ENCODE measurements around the gene CT45A9. TPM values are rescaled to one million over a fixed set of nuclear protein-coding genes. Genes with fewer than 3 reads are reported as not detected.
"Not testable (repeated sequence)": the region's sequence is repeated elsewhere in the genome, so short reads cannot be mapped to it uniquely, and the experiment has no call there.

The CT45A9 gene
- not detected in 2 replicates for total RNA-seq (2014; rRNA removed; shearing (Covaris generic))
- polyA plus RNA-seq (2016; fragmentation: Nextera tagmentation; extraction: Ambion mirVana), result not detected in 2 replicates

DNA sequence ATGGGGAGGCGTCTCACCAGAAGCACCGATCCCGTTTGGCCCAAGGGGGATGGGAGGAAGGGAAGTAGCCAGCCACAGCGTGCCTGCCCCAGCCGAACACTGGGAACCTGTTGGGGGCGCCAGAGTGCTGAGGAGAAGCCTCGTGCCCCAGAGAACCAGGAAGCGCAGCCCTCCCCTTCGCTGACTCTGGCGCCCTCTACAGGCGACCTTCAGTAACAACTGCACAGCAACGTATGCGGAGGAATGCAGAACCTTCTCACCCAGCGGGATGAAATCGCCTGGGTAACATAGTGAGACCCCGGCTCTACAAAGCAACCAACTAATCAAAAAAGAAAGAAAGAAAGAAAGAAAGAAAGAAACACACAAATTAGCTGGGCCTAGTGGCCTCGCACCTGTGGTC lies at the start of gene CT45A9:
CT45A9 (minus strand) TSS at position 101 of the 400 bp plus-strand sequence. CDS start 3,751 bp downstream, outside the sequence.
- H4K20me1 ChIP-seq (ENCODE audit: insufficient read depth); H2AFZ ChIP-seq; H3K27ac ChIP-seq; DNase-seq; H3K36me3 ChIP-seq (ENCODE audit: low read depth); H3K4me3 ChIP-seq; H3F3A ChIP-seq (ENCODE audit: insufficient read depth); H3K9ac ChIP-seq; H3K9me2 ChIP-seq (ENCODE audit: insufficient read depth); H3K9me3 ChIP-seq (ENCODE audit: low read depth); H3K4me1 ChIP-seq (ENCODE audit: insufficient read depth); H3K27me3 ChIP-seq (replicated peaks; ENCODE audit: insufficient read depth); in situ Hi-C loops (cut with MboI); H3K79me2 ChIP-seq (ENCODE audit: insufficient read depth); H3K4me2 ChIP-seq (ENCODE audit: unreplicated experiment): not testable (repeated sequence)
- no CpG with 5 or more reads among the region's 17 CpGs for WGBS, 2 experiments (ENCODE audit: low coverage in 1 of 2, low lambda C conversion rate in 2 of 2, missing lambda C conversion rate in 2 of 2)

DNA sequence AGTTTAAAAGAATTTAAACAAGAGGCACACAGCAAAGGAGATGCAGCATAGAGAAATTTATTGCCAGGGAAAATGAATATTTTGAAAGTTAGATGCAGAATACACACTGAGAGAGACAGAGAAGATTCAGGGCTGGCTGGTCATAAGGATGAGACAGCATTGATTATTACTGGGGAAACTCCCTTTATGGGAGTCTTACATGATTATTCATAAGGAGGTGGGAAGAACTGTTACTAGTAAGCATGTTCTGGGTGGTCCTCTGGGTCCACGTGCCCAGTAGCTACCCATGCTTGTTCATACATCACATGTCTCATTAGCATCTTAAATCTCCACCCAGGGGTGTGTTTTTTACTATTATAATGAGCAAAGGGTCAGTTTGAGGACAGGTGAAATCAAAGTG lies 48.9 kb upstream of the CT45A9 start:
- H3K9me3 ChIP-seq (ENCODE audit: low read depth); H3K27ac ChIP-seq; H3K27me3 ChIP-seq (replicated peaks; ENCODE audit: insufficient read depth); DNase-seq; H3F3A ChIP-seq (ENCODE audit: insufficient read depth); H4K20me1 ChIP-seq (ENCODE audit: insufficient read depth); H3K9me2 ChIP-seq (ENCODE audit: insufficient read depth); in situ Hi-C loops (cut with MboI); H3K79me2 ChIP-seq (ENCODE audit: insufficient read depth); H3K36me3 ChIP-seq (ENCODE audit: low read depth); H2AFZ ChIP-seq; H3K9ac ChIP-seq; H3K4me2 ChIP-seq (ENCODE audit: unreplicated experiment); H3K4me3 ChIP-seq; H3K4me1 ChIP-seq (ENCODE audit: insufficient read depth): not testable (repeated sequence)
- WGBS, 2 experiments (ENCODE audit: low coverage in 1 of 2, low lambda C conversion rate in 2 of 2, missing lambda C conversion rate in 2 of 2), result 6 to 10% methylated on average over 1 of the region's 1 CpG

DNA sequence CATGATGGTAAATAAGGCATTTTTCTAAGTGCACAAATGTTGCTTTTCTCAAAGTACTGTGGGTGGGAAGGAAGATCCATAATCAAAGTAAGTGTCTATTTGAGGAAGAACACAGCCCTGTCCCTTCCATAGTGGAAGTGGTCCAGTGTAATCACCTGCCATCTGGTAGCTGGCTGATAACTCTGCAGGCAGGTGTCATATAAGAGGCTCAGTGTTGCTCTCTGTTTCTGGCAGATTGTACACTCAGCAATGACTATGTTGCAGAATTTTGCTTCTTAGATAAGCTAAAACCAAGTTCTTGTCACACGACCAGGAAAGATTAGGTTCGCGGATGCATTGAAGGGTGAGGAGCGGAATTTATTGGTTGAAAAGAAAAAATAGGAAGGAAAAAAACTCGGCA lies 42.8 kb upstream of the CT45A9 start:
- in situ Hi-C loops (cut with MboI), result no loop called here
- H3K27me3 ChIP-seq (replicated peaks; ENCODE audit: insufficient read depth), result no peaks in the 10 kb centered on the region
- H3K27ac ChIP-seq, result no peak overlapping the region
- no peaks in the 10 kb centered on the region for H3K9me3 ChIP-seq (ENCODE audit: low read depth)
- no peaks in the 10 kb centered on the region for H4K20me1 ChIP-seq (ENCODE audit: insufficient read depth)
- WGBS, 2 experiments (ENCODE audit: low coverage in 1 of 2, low lambda C conversion rate in 2 of 2, missing lambda C conversion rate in 2 of 2), result 59 to 84% methylated on average over 3 to 5 of the region's 5 CpGs
- no peak overlapping the region for H2AFZ ChIP-seq
- H3K4me2 ChIP-seq (ENCODE audit: unreplicated experiment), result no peak overlapping the region
- no peak overlapping the region for H3K4me3 ChIP-seq
- H3F3A ChIP-seq (ENCODE audit: insufficient read depth), result no peaks in the 10 kb centered on the region
- no peaks in the 10 kb centered on the region for H3K36me3 ChIP-seq (ENCODE audit: low read depth)
- TF ChIP-seq EZH2phosphoT487 (IDR thresholded peaks at IDR 0.05; ENCODE audit: insufficient read depth, low read depth) (no peak), EZH2 (IDR thresholded peaks at IDR 0.05; ENCODE audit: insufficient read depth, poor library complexity, severe bottlenecking) (no peak)
- no peak for DNase-seq
- no peaks in the 10 kb centered on the region for H3K4me1 ChIP-seq (ENCODE audit: insufficient read depth)
- H3K79me2 ChIP-seq (ENCODE audit: insufficient read depth), result no peaks in the 10 kb centered on the region
- H3K9me2 ChIP-seq (ENCODE audit: insufficient read depth), result no peaks in the 10 kb centered on the region
- no peak overlapping the region for H3K9ac ChIP-seq

DNA sequence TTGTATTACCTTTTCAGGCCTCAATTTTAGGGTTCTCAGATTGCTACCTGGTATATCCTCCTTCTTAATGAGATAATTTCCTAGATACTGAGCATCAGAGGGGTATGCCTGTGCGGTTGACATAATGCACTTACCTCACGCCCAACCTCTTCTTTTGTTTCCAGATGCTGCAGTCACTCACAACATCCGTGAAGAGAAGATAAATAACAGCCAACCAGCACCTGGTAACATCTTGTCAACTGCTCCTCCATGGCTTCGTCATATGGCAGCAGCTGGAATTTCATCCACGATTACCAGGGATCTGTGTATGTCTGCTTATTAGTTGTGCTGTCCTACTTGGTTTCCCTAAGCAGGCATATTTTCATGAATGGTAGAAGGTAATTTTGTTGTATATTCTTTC lies 38.6 kb upstream of the CT45A9 start:
- WGBS, 2 experiments (ENCODE audit: low coverage in 1 of 2, low lambda C conversion rate in 2 of 2, missing lambda C conversion rate in 2 of 2), result 20% methylated on average over 5 of the region's 5 CpGs

GRCh38 chrX:135893294-135893817 lies 21.7 kb upstream of the CT45A9 start, which contains the start of the genes CT45A10 and SAGE1:
CT45A10 (minus strand) TSS chrX:135893444; CDS start chrX:135885344, 8,100 bp downstream.
SAGE1 (plus strand) TSS chrX:135893716; CDS start chrX:135896243, 2,527 bp downstream.
- in situ Hi-C loops (cut with MboI), result no loop called here
- 80 to 81% methylated on average over 17 to 20 of the region's 22 CpGs for WGBS, 2 experiments (ENCODE audit: low coverage in 1 of 2, low lambda C conversion rate in 2 of 2, missing lambda C conversion rate in 2 of 2)
- no peaks in the 10 kb centered on the region for H3K9me2 ChIP-seq (ENCODE audit: insufficient read depth)

More for the DNA sequence above, 38.6 kb upstream of the CT45A9 start:
- Histone ChIP-seq H3K27ac (no peak overlapping the region), H3K9me3 (ENCODE audit: low read depth) (no peaks in the 10 kb centered on the region), H3K4me3 (no peak overlapping the region), H3K4me2 (ENCODE audit: unreplicated experiment) (no peak overlapping the region), H2AFZ (no peak overlapping the region), H3K36me3 (ENCODE audit: low read depth) (no peaks in the 10 kb centered on the region), H3K9ac (no peak overlapping the region), H3K79me2 (ENCODE audit: insufficient read depth) (no peaks in the 10 kb centered on the region), H3K4me1 (ENCODE audit: insufficient read depth) (no peaks in the 10 kb centered on the region), H3K9me2 (ENCODE audit: insufficient read depth) (no peaks in the 10 kb centered on the region), H3F3A (ENCODE audit: insufficient read depth) (no peaks in the 10 kb centered on the region), H3K27me3 (replicated peaks; ENCODE audit: insufficient read depth) (no peaks in the 10 kb centered on the region), H4K20me1 (ENCODE audit: insufficient read depth) (no peaks in the 10 kb centered on the region)
- in situ Hi-C loops (cut with MboI), result no loop called here
- TF ChIP-seq EZH2phosphoT487 (IDR thresholded peaks at IDR 0.05; ENCODE audit: insufficient read depth, low read depth) (no peak), EZH2 (IDR thresholded peaks at IDR 0.05; ENCODE audit: insufficient read depth, poor library complexity, severe bottlenecking) (no peak)
- DNase-seq, result no peak

More at GRCh38 chrX:135893294-135893817, 21.7 kb upstream of the CT45A9 start, which contains the start of the genes CT45A10 and SAGE1:
- Histone ChIP-seq H3K9me3 (ENCODE audit: low read depth) (no peaks in the 10 kb centered on the region), H2AFZ (no peak within 1 kb of the TSS), H3K27me3 (replicated peaks; ENCODE audit: insufficient read depth) (no peaks in the 10 kb centered on the region), H3K79me2 (ENCODE audit: insufficient read depth) (no peaks in the 10 kb centered on the region), H3F3A (ENCODE audit: insufficient read depth) (no peaks in the 10 kb centered on the region), H3K36me3 (ENCODE audit: low read depth) (no peaks in the 10 kb centered on the region), H3K27ac (no peak within 1 kb of the TSS), H3K4me2 (ENCODE audit: unreplicated experiment) (no peak within 1 kb of the TSS), H3K9ac (no peak within 1 kb of the TSS), H4K20me1 (ENCODE audit: insufficient read depth) (no peaks in the 10 kb centered on the region), H3K4me1 (ENCODE audit: insufficient read depth) (no peaks in the 10 kb centered on the region), H3K4me3 (no peak within 1 kb of the TSS)
- no peak for DNase-seq
- TF ChIP-seq EZH2phosphoT487 (IDR thresholded peaks at IDR 0.05; ENCODE audit: insufficient read depth, low read depth) (no peak), EZH2 (IDR thresholded peaks at IDR 0.05; ENCODE audit: insufficient read depth, poor library complexity, severe bottlenecking) (no peak)

Data from GM23248 (cell line).